Trophoblast cell (in vitro differentiated cells and primary cell): ENCODE measurements around the gene SLC66A2.

ENCODE experiments used
- DNase-seq, 2 donors: peaks; one replicate each; pipeline ENCODE4 v3.0.0-alpha.2; 2016
- H2AFZ ChIP-seq: 2 replicates; pipeline ENCODE4 v1.6.1; 2013; ENCODE audit warnings: low read length, moderate library complexity, mild to moderate bottlenecking; ENCODE audit not compliant: insufficient read depth, poor library complexity
- H2AK5ac ChIP-seq: 2 replicates; pipeline ENCODE4 v1.6.1; 2013; ENCODE audit warnings: mild to moderate bottlenecking, low read length
- H2BK120ac ChIP-seq: 2 replicates; pipeline ENCODE4 v1.6.1; 2013; ENCODE audit warnings: low read length, mild to moderate bottlenecking, moderate library complexity; ENCODE audit not compliant: insufficient read depth, poor library complexity
- H2BK12ac ChIP-seq: 2 replicates; pipeline ENCODE4 v1.6.1; 2013; ENCODE audit warnings: mild to moderate bottlenecking, low read length, moderate library complexity
- H2BK5ac ChIP-seq: 2 replicates; pipeline ENCODE4 v1.6.1; 2013; ENCODE audit warnings: low read length, low read depth, moderate library complexity, mild to moderate bottlenecking; ENCODE audit not compliant: poor library complexity
- H3K14ac ChIP-seq: 2 replicates; pipeline ENCODE4 v1.6.1; 2013; ENCODE audit warnings: mild to moderate bottlenecking, low read length
- H3K18ac ChIP-seq: 2 replicates; pipeline ENCODE4 v1.6.1; 2013; ENCODE audit warnings: mild to moderate bottlenecking, low read length
- H3K23ac ChIP-seq: 2 replicates; pipeline ENCODE4 v1.6.1; 2013; ENCODE audit warnings: low read length
- H3K27ac ChIP-seq: 2 replicates; pipeline ENCODE4 v1.5.1; 2013; ENCODE audit warnings: low read depth, mild to moderate bottlenecking, inconsistent platforms, low read length, moderate library complexity
- H3K27me3 ChIP-seq: 2 replicates; pipeline ENCODE4 v1.6.1; 2013; ENCODE audit warnings: inconsistent platforms, mild to moderate bottlenecking, low read length, moderate library complexity; ENCODE audit not compliant: insufficient read depth
- H3K36me3 ChIP-seq, 2 experiments: 1 replicate in 1 of 2; 2 replicates in 1 of 2; pipeline ENCODE4 v1.6.1; 2013; ENCODE audit warnings: low read length in 2 of 2, mild to moderate bottlenecking in 2 of 2, moderate library complexity in 1 of 2; ENCODE audit not compliant: insufficient read depth in 2 of 2, control insufficient read depth in 1 of 2
- H3K4ac ChIP-seq: 2 replicates; pipeline ENCODE4 v1.6.1; 2013; ENCODE audit warnings: low read depth, mild to moderate bottlenecking, low read length, moderate library complexity
- H3K4me1 ChIP-seq, 2 experiments: 1 replicate in 1 of 2; 2 replicates in 1 of 2; pipeline ENCODE4 v1.6.1; 2013; ENCODE audit warnings: low read length in 2 of 2, mild to moderate bottlenecking in 2 of 2, moderate library complexity in 1 of 2; ENCODE audit not compliant: insufficient read depth in 2 of 2, control insufficient read depth in 1 of 2
- H3K4me2 ChIP-seq: 2 replicates; pipeline ENCODE4 v1.6.1; 2013; ENCODE audit warnings: inconsistent platforms, mild to moderate bottlenecking, low read length, moderate library complexity
- H3K4me3 ChIP-seq: 2 replicates; pipeline ENCODE4 v1.5.1; 2013; ENCODE audit warnings: mild to moderate bottlenecking, low read depth, low read length, inconsistent platforms
- H3K79me1 ChIP-seq: one replicate; pipeline ENCODE4 v1.6.1; 2013; ENCODE audit warnings: low read length
- H3K79me2 ChIP-seq: 2 replicates; pipeline ENCODE4 v1.6.1; 2013; ENCODE audit warnings: low read length, mild to moderate bottlenecking; ENCODE audit not compliant: control insufficient read depth, insufficient read depth, poor library complexity
- H3K9ac ChIP-seq: 2 replicates; pipeline ENCODE4 v1.6.1; 2013; ENCODE audit warnings: mild to moderate bottlenecking, low read length
- H3K9me3 ChIP-seq: 2 replicates; pipeline ENCODE4 v1.6.1; 2013; ENCODE audit warnings: low read depth, mild to moderate bottlenecking, control low read depth, inconsistent platforms, low read length; ENCODE audit not compliant: insufficient read depth
- H4K12ac ChIP-seq: 2 replicates; pipeline ENCODE4 v1.6.1; 2013; ENCODE audit warnings: low read depth, mild to moderate bottlenecking, low read length, moderate library complexity
- H4K8ac ChIP-seq: 2 replicates; pipeline ENCODE4 v1.6.1; 2013; ENCODE audit warnings: low read depth, mild to moderate bottlenecking, low read length, moderate library complexity
- H4K91ac ChIP-seq: one replicate; pipeline ENCODE4 v1.6.1; 2013; ENCODE audit warnings: low read depth, mild to moderate bottlenecking, low read length, moderate library complexity
- WGBS: extraction: QIAGEN DNeasy Blood & Tissue Kit; methylation state at CpG from one replicate; pipeline ENCODE4 v1.1.7; 2013; ENCODE audit warnings: missing lambda C conversion rate; ENCODE audit not compliant: insufficient read length, insufficient coverage; ENCODE audit errors: extremely low coverage; 5-methylcytosine and 5-hydroxymethylcytosine counted together

The SLC66A2 gene

GRCh38 chr18:79944746-79945117, 6.7 kb downstream of the SLC66A2 start:
- no peaks in the 10 kb centered on the region for H3K79me2 ChIP-seq
- no peak for DNase-seq
- H3K4ac ChIP-seq, result no peak overlapping the region
- no peak overlapping the region for H3K9ac ChIP-seq
- H2AK5ac ChIP-seq, result no peak overlapping the region
- H3K18ac ChIP-seq, result no peak overlapping the region
- no peak overlapping the region for H3K23ac ChIP-seq
- H3K4me1 ChIP-seq, result no peaks in the 10 kb centered on the region
- H3K27me3 ChIP-seq, result no peaks in the 10 kb centered on the region
- no peaks in the 10 kb centered on the region for H3K79me1 ChIP-seq
- H4K12ac ChIP-seq, result no peak overlapping the region
- peaks cover 1% of the 10 kb centered on the region for H3K9me3 ChIP-seq
- no peak overlapping the region for H2BK5ac ChIP-seq
- H3K4me3 ChIP-seq, result no peak overlapping the region
- H2BK12ac ChIP-seq, result no peak overlapping the region
- no peak overlapping the region for H4K91ac ChIP-seq
- no CpG with 5 or more reads among the region's 3 CpGs for WGBS
- no peak overlapping the region for H3K14ac ChIP-seq
- no peak overlapping the region for H4K8ac ChIP-seq
- no peak overlapping the region for H3K27ac ChIP-seq
- peaks cover 23% of the 10 kb centered on the region in 2 experiments for H3K36me3 ChIP-seq
- no peak overlapping the region for H2AFZ ChIP-seq
- no peak overlapping the region for H2BK120ac ChIP-seq
- no peak overlapping the region for H3K4me2 ChIP-seq

GRCh38 chr18:79944126-79944731, 7.2 kb downstream of the SLC66A2 start:
- Histone ChIP-seq H3K14ac (no peak overlapping the region), H3K79me1 (no peaks in the 10 kb centered on the region), H3K27me3 (no peaks in the 10 kb centered on the region), H3K36me3 (peaks cover 23% of the 10 kb centered on the region in 2 experiments), H2BK120ac (no peak overlapping the region), H2AFZ (no peak overlapping the region), H4K91ac (no peak overlapping the region), H2BK12ac (no peak overlapping the region), H3K27ac (no peak overlapping the region), H3K79me2 (no peaks in the 10 kb centered on the region), H2AK5ac (no peak overlapping the region), H4K8ac (no peak overlapping the region), H3K4ac (no peak overlapping the region), H3K4me3 (no peak overlapping the region), H4K12ac (no peak overlapping the region), H3K18ac (no peak overlapping the region), H3K4me1 (no peaks in the 10 kb centered on the region), H3K4me2 (no peak overlapping the region), H2BK5ac (no peak overlapping the region), H3K9ac (no peak overlapping the region), H3K23ac (no peak overlapping the region), H3K9me3 (peaks cover 1% of the 10 kb centered on the region)
- DNase-seq, result peak in 1 of 2 donors; percentile 71
- no CpG with 5 or more reads among the region's 11 CpGs for WGBS

GRCh38 chr18:79943608-79944125, 7.8 kb downstream of the SLC66A2 start:
- H3K14ac ChIP-seq, result no peak overlapping the region
- H2BK5ac ChIP-seq, result no peak overlapping the region
- H3K4me2 ChIP-seq, result no peak overlapping the region
- H4K12ac ChIP-seq, result no peak overlapping the region
- H2AFZ ChIP-seq, result no peak overlapping the region
- H3K4ac ChIP-seq, result no peak overlapping the region
- no peak overlapping the region for H3K23ac ChIP-seq
- no peak overlapping the region for H3K27ac ChIP-seq
- no peak overlapping the region for H2BK12ac ChIP-seq
- H3K36me3 ChIP-seq, result peaks cover 19 to 20% of the 10 kb centered on the region in 2 experiments
- no peaks in the 10 kb centered on the region for H3K79me2 ChIP-seq
- no peak overlapping the region for H2BK120ac ChIP-seq
- no peaks in the 10 kb centered on the region for H3K4me1 ChIP-seq
- no peaks in the 10 kb centered on the region for H3K79me1 ChIP-seq
- H3K9ac ChIP-seq, result no peak overlapping the region
- peak overlapping the region; percentile 3 for H3K18ac ChIP-seq
- H4K8ac ChIP-seq, result no peak overlapping the region
- WGBS, result no CpG with 5 or more reads among the region's 20 CpGs
- no peak for DNase-seq
- H4K91ac ChIP-seq, result no peak overlapping the region
- no peak overlapping the region for H3K4me3 ChIP-seq
- H2AK5ac ChIP-seq, result no peak overlapping the region
- H3K27me3 ChIP-seq, result no peaks in the 10 kb centered on the region
- H3K9me3 ChIP-seq, result peaks cover 1% of the 10 kb centered on the region

GRCh38 chr18:79942786-79943607, 8.5 kb downstream of the SLC66A2 start:
- no peak overlapping the region for H3K27ac ChIP-seq
- no peak overlapping the region for H2BK12ac ChIP-seq
- no peak overlapping the region for H3K9ac ChIP-seq
- H4K12ac ChIP-seq, result no peak overlapping the region
- WGBS, result no CpG with 5 or more reads among the region's 31 CpGs
- H3K18ac ChIP-seq, result no peak overlapping the region
- H3K9me3 ChIP-seq, result peaks cover 1% of the 10 kb centered on the region
- H3K14ac ChIP-seq, result no peak overlapping the region
- DNase-seq, result no peak
- no peak overlapping the region for H2AK5ac ChIP-seq
- no peaks in the 10 kb centered on the region for H3K4me1 ChIP-seq
- H2BK120ac ChIP-seq, result no peak overlapping the region
- H3K4me2 ChIP-seq, result no peak overlapping the region
- H3K4me3 ChIP-seq, result no peak overlapping the region
- no peaks in the 10 kb centered on the region for H3K79me1 ChIP-seq
- H4K8ac ChIP-seq, result no peak overlapping the region
- H4K91ac ChIP-seq, result no peak overlapping the region
- no peak overlapping the region for H2AFZ ChIP-seq
- H3K79me2 ChIP-seq, result no peaks in the 10 kb centered on the region
- no peak overlapping the region for H2BK5ac ChIP-seq
- peaks cover 18 to 19% of the 10 kb centered on the region in 2 experiments for H3K36me3 ChIP-seq
- no peaks in the 10 kb centered on the region for H3K27me3 ChIP-seq
- no peak overlapping the region for H3K23ac ChIP-seq
- H3K4ac ChIP-seq, result no peak overlapping the region
